GM04503 (cell line): ENCODE results near the gene FKBP11.
"Not testable (repeated sequence)": the region's sequence is repeated elsewhere in the genome, so short reads cannot be mapped to it uniquely, and the experiment has no call there.

Experiments
- DNase-seq: peaks from one replicate; pipeline ENCODE4 v3.0.0-alpha.2; 2012; ENCODE audit warnings: low read depth

The FKBP11 gene

DNA sequence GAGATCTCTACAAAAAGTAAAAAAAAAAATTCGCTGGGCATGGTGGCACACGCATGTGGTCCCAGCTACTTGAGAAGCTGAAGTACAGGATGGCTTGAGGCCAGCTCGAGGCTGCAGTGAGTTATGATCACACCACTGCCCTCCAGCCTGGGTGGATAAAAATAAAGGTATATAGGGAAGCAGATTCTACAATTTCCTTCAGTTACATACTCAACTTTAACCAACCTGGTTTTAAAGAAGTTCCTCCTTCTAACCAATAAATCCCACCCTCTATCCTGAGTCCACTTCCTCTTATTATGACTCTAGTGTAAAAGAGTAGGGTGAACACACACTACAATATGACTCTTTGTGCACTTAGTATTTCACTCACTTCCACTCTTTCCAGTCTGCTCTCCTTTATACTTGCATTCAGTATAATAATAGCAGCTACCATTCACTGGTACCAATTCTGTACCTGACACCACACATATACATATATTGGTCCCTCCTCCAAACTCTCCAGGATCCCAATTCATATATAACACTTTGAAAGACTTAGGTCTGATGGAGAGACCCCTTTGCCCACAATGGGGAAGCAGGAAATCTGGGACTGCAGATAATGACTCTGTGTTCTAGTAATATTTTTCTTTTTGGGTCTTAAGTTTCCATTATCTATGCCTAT is 29.7 kb upstream of the FKBP11 start:
- no peak for DNase-seq

- DNase-seq, result no peak
Observed at GRCh38 chr12:48954061-48954460, 28.8 kb upstream of the FKBP11 start.

DNA sequence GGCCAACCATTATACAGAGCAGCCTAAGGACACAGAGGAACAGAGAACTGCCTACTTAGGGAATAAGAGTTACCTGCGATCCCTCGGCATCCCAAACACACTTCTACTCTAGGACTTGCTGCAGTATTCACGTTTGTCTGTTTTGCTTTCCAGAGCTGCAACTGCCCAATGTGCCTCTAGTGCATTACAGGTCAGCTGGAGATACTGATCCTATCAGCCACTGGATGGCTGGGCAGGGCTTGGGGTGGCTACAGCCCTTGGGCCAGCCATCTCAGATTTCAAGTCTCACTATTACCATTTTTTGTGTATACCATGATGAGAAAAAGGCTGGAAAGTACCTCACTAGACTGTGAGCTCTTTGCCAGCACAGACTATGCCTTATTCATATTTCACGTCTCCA is 27.4 kb upstream of the FKBP11 start:
- DNase-seq, result no peak

GRCh38 chr12:48947727-48948126 is 22.4 kb upstream of the FKBP11 start:
- no peak for DNase-seq

DNA sequence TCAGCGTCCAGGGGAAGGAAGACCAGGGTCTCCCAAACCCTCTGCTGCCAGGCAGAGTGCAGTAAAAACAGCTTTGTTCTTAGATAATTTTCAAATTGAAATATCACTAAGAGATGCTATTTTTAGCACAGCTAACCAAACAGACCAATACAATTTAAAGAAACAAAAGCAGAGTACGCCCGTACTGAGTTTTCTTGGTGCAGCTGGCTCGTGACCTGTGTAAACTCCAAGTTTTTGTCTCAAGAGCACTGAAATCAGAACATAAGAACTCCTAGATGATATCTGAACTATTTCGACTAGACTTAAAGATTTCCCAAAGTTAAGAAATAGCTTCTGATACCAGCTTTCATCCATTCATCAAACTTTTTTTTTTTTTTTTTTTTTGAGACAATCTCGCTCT is 21.7 kb upstream of the FKBP11 start:
- no peak for DNase-seq

- no peak for DNase-seq
Observed at GRCh38 chr12:48946205-48946604, 20.9 kb upstream of the FKBP11 start.

- no peak for DNase-seq
Observed at GRCh38 chr12:48943221-48943620, 17.9 kb upstream of the FKBP11 start.

- no peak for DNase-seq
Observed at GRCh38 chr12:48940181-48940580, 14.9 kb upstream of the FKBP11 start.

- DNase-seq, result no peak
Observed at GRCh38 chr12:48938805-48939204, 13.5 kb upstream of the FKBP11 start.

DNA sequence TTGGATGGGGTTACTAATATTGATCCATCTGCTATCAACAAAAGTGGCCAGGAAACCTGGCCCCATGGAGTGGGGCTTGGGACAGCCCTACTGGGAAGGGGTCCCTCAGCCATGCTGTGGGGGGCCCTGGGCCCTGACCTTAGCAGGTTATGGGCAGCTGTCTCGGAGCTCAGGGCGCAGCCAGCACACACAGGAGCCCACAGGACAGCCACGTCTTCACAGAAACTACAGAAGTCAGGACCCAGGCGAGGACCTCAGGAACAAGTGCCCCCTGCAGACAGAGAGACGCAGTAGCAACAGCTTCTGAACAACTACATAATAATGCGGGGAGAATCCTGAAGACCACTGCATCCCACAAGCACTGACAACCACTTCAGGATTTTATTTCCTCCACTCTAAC is 11.9 kb upstream of the FKBP11 start:
- DNase-seq, result no peak

GRCh38 chr12:48936379-48936979 is 11.2 kb upstream of the FKBP11 start:
- no peak for DNase-seq

DNA sequence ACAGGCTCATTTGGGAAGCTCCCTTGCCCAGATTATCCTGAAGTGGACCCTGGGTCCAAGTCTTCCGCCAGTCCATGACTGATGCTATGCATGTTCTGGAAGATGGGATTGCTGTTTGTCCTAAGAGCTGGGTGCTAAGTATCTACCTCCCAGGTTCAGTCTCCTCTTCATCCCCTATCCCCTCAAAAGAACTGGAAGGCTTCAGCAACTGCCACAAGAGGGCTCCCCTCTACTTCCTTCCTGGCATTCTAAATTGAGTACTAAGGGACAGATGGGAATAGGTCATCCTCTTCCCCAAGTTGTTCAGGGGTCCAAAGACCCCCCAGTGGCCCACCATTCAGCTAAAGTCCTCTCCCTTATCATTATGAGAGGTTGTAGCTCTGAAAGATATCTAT is 9.0 kb upstream of the FKBP11 start:
- DNase-seq, result no peak

GRCh38 chr12:48933664-48934311 is 8.5 kb upstream of the FKBP11 start:
- no peak for DNase-seq

DNA sequence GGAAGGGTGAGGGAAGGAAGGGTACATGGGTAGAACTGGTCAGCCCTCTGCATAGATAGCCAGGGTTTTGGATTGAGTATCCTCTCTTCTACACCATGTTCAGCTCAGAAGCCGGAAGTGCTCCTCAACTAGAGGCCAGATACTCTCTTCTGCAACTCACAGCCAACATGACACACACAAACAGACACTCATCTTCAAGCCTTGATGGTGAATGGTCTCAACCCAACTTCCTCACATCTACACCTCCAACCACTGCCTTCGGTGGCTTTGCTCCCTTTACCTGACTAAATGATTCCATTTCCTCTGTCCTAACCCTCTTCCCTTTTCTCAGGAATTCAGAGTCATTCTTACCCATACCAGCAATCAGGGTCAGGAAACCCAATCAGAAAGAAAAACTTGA is 7.6 kb upstream of the FKBP11 start:
- DNase-seq, result no peak

DNA sequence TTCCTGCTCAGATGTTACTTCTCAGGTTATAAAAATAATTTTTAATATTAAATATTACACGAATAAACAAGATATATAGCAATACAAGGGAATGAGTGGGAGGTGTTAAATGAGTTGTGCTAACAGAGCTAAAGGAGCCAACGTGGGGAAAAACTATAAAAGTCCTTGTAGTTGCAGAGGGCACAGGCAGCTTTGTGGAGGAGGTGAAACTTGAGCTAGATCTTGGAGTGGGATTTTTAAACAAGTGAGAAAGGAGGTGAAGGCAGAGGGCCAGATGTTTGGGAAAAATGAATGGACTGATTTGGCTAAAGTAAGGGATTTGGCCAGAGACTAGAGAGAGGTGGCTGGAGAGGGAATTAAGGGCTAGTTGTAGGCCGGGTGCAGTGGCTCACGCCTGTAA is 5.2 kb upstream of the FKBP11 start:
- no peak for DNase-seq

GRCh38 chr12:48929551-48929950 is 4.3 kb upstream of the FKBP11 start:
- no peak for DNase-seq

GRCh38 chr12:48927261-48927660 is 2.0 kb upstream of the FKBP11 start:
- no peak for DNase-seq

DNA sequence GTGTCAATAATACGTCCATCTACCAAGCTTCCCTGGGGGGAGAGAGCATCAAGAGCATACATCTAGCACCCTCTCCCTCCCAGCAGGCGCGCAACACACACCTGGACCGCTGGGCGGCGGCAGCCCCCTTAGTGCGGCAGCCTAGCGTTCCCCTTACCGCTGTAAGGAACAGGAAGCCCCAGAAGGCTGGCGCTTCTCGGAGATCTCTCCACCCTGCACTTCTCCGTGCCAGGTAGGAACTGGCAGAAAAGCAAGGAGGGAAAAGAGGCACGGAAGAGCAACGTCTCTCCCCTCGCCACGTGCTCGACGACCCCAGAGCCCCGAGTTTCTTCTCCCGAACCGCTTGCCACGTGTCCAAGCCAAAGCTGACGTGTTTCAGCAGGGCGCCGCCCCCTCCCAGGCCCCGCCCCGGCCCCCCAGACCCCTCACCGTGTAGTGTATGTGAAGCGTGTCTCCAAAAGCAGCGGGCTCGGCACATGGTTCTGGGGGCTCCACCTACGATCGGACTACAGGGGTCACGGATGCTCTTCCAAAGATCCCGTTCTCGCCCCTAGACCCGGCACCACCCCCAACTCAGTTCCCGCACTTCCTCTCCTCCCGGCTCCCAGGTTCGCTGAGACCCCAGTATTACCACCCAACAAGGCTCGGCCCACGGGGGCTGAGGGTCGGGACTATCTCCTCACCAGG is 532 bp downstream of the FKBP11 start:
- DNase-seq, result no peak

DNA sequence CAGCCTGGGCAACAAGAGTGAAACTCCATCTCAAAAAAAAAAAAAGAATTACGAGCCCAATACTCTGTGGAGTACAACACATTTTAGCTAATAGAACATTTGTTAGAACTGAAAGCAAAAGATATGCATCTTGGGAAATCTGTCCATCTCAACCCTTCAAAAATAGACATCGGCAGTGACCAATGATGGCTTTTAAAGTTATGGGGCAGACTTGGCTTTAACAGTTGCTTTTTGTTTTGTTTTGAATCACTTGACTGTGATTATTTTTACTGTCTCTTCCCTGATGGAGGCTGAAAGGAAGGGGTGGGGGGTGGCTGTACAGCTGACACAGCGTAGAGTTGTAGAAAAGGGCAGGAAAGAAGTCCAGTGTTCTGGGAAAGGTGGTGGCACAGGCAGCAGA is 2.2 kb downstream of the FKBP11 start:
- DNase-seq, result no peak

GRCh38 chr12:48917857-48918537 is 7.3 kb downstream of the FKBP11 start:
- DNase-seq, result no peak

DNA sequence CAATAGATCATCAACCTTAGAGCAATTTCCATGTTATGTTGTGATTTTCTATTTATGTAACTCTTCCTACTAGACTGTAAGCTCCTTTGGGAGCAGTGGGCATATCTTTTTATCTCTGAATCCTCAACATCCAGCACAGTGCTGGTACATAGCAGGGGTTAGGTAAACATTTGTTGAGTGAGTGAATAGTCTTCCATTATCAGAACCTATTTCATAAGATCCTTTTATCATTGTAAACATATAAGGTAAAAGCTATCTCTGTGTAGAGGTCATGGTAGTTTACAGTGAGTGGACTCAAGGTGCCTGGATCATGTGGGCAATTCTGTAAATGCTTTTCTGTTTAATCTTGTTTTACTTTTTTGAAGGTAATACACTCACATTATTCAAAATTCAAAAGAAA is 15.1 kb downstream of the FKBP11 start:
- DNase-seq, result no peak

GRCh38 chr12:48909698-48910097 is 15.6 kb downstream of the FKBP11 start:
- not testable (repeated sequence) for DNase-seq

- DNase-seq, result no peak
Observed at GRCh38 chr12:48907245-48907644, 18.0 kb downstream of the FKBP11 start.
